ENCODE measurements around the gene MAD1L1.

Gene MAD1L1

GRCh38 chr7:2112261-2113198 is 120.2 kb downstream of the MAD1L1 start:
- DNase-seq, result no peak

GRCh38 chr7:2111568-2111967 is 121.2 kb downstream of the MAD1L1 start:
- DNase-seq, result no peak

- DNase-seq, result no peak
Measured at GRCh38 chr7:2110610-2111396, 121.9 kb downstream of the MAD1L1 start.

DNA sequence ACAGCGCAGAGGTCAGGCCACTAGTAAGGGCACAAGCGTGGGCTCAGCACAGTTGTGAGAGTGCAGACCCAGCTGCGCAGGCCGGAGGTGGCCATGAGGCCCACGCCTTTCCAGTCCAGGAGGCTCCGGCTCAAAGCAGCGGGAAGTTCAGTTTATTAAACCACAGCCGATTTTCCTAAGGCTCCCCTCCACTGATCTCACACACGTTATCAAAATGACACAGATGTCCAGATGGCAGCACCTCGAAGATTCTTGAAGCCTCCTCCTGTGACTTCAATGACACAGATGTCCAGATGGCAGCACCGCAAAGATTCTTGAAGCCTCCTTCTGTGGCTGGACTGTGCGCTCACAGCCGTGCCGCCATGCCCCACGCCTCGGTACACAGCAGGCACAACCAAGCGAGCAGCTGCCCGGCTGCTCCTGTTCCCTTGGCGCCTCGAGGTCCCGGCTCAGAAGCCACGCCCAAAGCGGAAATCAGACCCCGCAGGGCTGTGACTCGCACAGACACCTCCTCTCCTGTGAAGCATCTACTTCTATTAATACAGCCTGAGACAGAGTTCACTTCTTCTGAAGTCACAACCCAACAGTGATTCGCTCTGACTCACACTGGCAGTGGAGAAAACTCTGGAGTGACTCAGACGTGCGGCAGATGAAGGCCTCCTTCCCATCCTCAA is 122.7 kb downstream of the MAD1L1 start:
- peak; percentile 93 for DNase-seq

GRCh38 chr7:2109251-2109872 is 123.4 kb downstream of the MAD1L1 start:
- DNase-seq, result peak; percentile 35

- no peak for DNase-seq
Measured at GRCh38 chr7:2108501-2109250, 124.1 kb downstream of the MAD1L1 start.

DNA sequence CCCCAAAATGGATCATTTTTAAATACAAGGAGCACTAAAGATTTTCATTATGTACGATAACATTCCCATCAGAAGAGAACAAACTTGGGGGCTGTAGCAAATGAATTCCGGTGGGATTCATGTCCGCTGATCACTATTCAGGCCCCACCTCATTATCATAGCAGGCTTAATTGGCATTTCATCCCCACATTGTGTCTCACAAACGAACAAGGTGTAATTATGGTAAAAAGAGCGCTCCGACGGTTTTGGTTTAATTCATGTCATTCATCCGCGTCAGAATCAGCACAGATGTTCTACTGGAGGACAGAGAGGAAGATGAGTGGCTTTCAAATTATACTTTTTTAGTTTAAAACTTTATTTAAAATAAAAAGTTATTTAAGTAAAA is 124.7 kb downstream of the MAD1L1 start:
- DNase-seq, result no peak

GRCh38 chr7:2107386-2108070 is 125.2 kb downstream of the MAD1L1 start:
- no peak for DNase-seq

- DNase-seq, result no peak
Measured at GRCh38 chr7:2106924-2107323, 125.8 kb downstream of the MAD1L1 start.

- DNase-seq, result no peak
Measured at GRCh38 chr7:2106440-2106839, 126.3 kb downstream of the MAD1L1 start.

DNA sequence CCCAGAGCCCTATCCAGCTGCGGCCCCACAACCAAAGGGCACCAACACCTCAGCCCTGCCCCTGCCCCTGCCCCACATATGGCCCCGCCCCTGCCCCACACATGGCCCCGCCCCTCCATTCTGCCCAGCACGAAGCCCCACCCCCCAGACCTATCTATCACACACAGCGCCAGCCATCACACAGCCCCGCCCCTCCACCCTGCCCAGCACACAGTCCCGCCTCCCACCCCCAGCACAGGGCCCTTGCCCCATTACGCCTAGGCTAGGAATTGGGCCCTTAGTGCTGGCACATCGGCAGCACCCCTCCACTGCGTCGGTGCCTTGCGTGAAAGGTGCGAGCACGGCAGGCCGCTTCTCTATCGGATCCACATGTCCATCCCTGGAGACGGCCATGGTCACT is 126.8 kb downstream of the MAD1L1 start:
- no peak for DNase-seq

- DNase-seq, result no peak
Measured at GRCh38 chr7:2105280-2105679, 127.5 kb downstream of the MAD1L1 start.

GRCh38 chr7:2104716-2105115 is 128.0 kb downstream of the MAD1L1 start:
- DNase-seq, result no peak

DNA sequence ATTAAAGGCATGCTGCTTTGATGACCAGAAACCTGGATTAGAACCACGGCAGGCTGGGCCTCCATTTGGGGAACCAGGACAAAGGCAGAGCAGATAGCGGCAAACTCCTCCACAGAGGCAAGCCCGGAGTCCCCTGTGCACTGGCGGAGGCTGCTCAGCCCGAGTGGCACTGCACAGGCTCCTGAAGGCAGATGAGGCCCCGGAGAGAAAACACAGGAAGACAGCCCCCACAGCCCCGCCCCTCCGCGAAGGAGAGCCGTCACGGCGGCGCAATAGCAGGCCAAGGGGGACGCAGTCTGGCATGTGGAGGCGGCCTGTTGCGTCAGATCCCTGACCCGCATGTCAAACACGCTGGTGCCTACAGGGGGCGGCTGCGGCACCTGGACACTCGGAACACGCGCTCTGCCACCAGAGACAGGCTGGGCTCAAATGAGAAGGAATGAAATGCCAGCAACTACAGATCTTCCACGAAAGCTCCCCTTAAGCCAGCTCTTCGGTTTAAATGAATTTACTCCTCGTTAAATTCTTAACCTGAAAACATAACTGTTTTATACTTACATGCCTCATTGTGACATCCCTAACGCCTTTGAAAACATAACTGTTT is 128.5 kb downstream of the MAD1L1 start:
- peak; percentile 25 for DNase-seq

GRCh38 chr7:2103071-2103898 is 129.5 kb downstream of the MAD1L1 start:
- no peak for DNase-seq

DNA sequence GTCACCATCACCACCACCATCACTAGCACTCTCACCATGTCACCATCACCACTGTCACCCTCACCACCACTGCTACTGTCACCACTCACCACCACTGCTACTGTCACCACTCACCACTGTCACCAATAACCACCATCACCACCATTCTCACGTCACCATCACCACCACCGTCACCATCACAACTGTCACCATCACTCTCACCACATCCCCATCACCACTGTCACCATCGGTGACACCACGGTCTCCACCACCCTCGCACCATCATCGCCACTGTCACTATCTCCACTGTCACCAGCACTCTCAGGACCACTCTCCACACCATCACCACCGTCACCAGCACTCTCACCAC is 130.4 kb downstream of the MAD1L1 start:
- no peak for DNase-seq

GRCh38 chr7:2101630-2102374 is 130.9 kb downstream of the MAD1L1 start:
- no peak for DNase-seq

- peak; percentile 25 for DNase-seq
Measured at GRCh38 chr7:2100278-2101208, 132.2 kb downstream of the MAD1L1 start.
